Stimulated activated CD8-positive, alpha-beta memory T cell treated with anti-CD3 and anti-CD28 coated beads, Interleukin-12 subunit alpha, Interleukin-12 subunit beta, amount 100 ng/mL, for 24 hours (primary cell): ENCODE results near the gene DAPP1.

ENCODE experiments used
- DNase-seq: peaks from one replicate; pipeline ENCODE4 v3.0.0-alpha.2; 2020; ENCODE audit errors: extremely low read depth

DAPP1 gene

GRCh38 chr4:99915449-99915848 is 98.8 kb downstream of the DAPP1 start:
- DNase-seq: no peak

DNA sequence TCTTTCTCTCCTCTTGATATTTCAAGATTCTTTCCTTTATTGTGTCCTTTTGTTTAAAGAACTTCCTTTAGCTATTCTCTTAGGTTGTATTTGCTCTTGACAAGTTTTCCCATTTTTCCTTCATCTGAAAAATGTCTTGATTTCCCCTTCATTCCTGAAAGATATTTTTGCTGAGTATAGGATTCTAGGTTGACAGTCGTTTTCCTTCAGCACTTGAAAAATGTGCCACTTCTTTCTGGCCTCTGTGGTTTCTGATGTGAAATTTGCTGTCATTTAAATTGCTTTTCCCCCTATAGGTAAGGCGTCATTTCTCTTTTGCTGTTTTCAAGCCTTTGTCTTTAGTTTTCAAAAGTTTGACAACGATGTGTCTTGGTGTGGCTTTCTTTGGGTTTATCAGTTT is 100.9 kb downstream of the DAPP1 start:
- no peak for DNase-seq

DNA sequence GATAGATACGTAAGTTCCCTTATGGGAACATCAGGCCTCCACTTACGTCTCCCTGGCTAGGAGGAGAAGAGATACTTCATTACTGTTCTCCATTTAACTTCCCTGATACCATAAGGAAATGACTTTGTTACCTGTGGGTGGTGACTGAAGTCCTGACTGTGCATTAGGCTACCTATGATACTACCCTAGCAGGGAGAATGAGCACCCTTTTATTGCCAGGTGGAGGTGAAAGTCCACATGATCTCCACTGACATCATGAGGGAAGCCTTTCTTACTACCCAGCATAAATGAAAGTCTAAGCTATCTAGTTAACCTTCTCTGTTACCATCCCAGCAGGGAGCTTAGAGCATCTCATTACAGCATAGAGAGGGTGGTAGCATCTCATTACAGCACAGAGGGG is 102.0 kb downstream of the DAPP1 start:
- no peak for DNase-seq
